HG03066 (cell line): ENCODE data around the gene CYP27B1.
"Not testable (repeated sequence)": the region's sequence is repeated elsewhere in the genome, so short reads cannot be mapped to it uniquely, and the experiment has no call there.

Experiments
- ATAC-seq: cut with Tn5 transposase; IDR thresholded peaks from one replicate; pipeline ENCODE4 v1.9.1; 2021; ENCODE audit warnings: low read depth; ENCODE audit not compliant: unreplicated experiment

Gene CYP27B1

DNA sequence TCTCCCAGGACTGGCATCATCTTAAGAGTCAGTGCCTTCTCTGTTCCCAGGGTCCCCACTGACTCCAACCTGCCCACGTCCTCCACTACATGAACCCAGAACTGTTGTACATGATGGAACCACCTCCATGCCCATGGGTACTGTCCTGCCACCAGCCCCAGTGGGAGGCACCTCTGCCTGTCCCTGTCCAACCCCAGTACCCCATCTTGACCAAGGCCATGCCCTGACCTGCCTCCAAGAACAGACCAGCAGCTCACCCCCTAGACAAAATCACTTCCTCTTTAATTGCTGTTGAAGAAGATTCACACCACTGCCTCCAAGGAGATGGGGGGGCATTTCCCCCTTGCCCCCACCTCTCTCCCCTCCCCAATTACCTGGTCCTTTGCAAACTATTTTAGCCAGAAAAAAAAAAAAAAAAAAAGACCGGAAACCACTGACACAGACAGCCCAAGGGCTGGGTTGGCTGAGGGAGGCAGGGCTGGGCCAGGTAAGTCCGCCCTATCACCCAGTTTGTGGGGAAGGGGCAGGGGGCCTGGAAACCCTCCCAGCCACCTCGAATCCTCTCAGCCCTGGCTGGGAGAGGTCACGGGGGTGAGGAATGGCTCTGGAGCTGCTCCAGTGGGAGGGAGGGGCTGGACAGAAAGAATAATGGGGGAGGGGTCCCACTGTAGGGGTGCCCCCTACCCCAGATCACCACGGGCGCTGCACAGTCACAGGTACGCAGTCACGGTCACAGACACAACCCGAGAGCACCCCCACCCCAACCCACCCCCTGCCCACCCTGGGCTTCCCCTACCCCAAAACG is 41.7 kb downstream of the CYP27B1 start:
- no peak for ATAC-seq

- ATAC-seq: no peak
Observed at GRCh38 chr12:57724003-57724935, 42.6 kb downstream of the CYP27B1 start.

DNA sequence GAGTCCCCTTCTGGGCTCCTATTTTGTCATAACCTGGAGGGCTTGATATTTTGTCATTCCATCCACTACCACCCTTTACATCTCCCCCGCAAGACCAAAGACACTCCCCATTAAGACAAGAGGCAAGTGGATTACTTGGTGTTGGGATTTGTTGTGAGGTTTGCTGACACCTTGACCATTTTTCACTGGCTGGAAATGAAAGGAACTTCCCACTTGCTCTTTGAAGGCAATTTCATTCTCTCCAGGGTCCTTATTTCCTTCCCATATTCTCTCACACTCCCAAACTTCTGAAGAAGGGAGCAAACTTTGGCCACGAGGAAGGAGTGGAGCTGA is 43.3 kb downstream of the CYP27B1 start:
- no peak for ATAC-seq

DNA sequence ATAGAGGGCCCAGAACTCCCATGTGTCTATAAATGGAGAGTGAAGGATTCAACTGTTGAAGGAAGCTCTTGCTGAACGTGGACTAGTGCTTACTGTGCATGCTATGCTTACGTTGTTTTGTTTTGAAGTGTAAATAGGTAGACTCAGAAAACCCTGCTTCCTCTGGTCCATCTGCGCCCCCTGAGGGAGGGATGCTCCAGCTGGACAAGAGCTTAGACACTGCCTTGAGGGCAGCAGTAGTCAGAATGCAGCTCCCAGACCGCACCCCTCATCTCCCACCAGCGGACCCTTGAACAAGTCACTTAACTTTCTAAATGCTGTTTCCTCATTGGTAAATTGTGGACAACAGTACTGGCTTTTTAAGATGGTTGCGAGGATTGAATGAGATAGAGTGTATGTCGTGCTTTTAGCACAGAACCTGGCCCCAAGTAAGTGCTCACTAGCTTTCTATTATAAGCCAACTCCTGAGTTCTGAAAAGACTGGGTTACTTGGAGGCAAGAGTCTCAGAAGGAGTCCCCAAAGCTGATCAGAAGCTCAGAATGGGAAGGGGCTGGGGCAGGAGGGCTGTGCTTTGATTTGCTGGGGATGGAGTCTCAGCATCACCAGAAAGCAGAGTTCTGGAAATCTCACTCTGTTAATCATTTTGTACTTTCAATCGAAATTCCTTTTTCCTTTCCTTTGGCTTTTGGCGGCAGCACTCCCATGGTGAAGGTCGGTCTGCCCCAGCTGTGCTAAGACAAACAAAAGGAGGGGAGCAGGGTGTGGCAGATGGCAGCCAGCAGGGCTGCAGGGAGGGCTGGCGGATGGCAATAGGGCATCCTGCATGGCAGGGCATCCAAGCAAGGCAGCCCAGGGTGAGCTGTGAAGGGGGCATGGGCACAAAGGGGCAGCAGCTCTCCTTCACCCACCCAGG is 43.9 kb downstream of the CYP27B1 start:
- ATAC-seq: no peak

DNA sequence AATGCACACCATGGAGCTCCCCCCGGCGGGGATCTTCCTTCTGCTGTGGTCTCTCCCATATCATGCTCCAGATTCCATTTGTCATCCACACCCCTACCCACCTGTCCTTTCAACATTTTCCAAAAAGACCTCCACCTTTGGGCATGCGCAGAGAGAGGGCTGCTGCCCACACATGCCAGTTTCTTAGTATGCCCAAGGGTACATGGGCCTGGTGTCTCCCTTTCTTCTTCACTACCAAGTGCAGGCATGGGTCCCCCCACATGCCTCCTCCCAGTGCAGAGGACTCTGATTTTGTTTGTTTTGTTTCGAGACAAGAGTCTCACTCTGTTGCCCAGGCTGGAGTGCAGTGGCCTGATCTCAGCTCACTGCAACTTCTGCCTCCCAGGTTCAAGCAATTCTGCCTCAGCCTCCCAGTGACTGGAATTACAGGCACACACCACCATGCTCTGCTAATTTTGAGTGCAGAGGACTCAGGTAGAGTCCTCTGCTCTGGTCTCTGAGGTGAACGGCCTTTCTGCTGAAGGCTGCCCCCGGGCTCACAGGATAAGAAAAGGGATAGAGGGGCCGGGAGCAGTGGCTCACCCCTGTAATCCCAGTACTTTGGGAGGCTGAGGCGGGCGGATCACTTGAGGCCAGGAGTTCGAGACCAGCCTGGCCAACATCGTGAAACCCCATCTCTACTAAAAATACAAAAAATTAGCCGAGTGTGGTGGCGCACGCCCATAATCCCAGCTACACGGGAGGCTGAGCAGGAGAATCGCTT is 44.9 kb downstream of the CYP27B1 start:
- ATAC-seq: not testable (repeated sequence)

DNA sequence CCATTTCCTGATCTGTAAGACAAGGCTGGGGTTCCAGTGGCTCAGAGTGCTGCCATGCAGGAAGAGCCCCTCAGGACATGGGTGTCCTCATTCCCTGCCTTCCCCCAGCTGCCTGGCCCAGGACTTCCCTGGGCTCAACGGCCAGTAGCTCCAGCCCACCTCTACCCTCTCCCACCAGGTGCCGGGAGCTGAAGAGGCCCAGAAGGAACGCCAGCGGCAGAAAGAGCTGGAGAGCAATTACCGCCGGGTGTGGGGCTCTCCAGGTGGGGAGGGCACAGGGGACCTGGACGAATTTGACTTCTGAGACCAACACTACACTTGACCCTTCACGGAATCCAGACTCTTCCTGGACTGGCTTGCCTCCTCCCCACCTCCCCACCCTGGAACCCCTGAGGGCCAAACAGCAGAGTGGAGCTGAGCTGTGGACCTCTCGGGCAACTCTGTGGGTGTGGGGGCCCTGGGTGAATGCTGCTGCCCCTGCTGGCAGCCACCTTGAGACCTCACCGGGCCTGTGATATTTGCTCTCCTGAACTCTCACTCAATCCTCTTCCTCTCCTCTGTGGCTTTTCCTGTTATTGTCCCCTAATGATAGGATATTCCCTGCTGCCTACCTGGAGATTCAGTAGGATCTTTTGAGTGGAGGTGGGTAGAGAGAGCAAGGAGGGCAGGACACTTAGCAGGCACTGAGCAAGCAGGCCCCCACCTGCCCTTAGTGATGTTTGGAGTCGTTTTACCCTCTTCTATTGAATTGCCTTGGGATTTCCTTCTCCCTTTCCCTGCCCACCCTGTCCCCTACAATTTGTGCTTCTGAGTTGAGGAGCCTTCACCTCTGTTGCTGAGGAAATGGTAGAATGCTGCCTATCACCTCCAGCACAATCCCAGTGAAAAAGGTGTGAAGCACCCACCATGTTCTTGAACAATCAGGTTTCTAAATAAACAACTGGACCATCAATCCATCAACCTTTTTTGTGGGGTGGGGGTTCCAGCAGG is 46.0 kb downstream of the CYP27B1 start:
- ATAC-seq: no peak

- ATAC-seq: no peak
Observed at GRCh38 chr12:57719777-57720605, 46.9 kb downstream of the CYP27B1 start.

- ATAC-seq: no peak
Observed at GRCh38 chr12:57718641-57719528, 48.0 kb downstream of the CYP27B1 start.

- ATAC-seq: no peak
Observed at GRCh38 chr12:57717846-57718640, 48.8 kb downstream of the CYP27B1 start.

GRCh38 chr12:57717131-57717530 is 49.7 kb downstream of the CYP27B1 start:
- no peak for ATAC-seq

GRCh38 chr12:57716305-57716704 is 50.6 kb downstream of the CYP27B1 start:
- no peak for ATAC-seq

DNA sequence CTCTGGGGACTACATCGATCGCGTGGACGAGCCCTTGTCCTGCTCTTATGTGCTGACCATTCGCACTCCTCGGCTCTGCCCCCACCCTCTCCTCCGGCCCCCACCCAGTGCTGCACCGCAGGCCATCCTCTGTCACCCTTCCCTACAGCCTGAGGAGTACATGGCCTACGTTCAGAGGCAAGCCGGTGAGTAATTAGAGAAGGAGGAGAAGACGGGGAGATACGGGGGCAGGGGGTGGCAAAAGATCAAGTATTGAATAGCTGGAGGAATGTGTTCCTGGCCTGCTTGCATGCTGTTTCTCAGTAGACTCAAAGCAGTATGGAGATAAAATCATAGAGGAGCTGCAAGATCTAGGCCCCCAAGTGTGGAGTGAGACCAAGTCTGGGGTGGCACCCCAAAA is 51.1 kb downstream of the CYP27B1 start:
- ATAC-seq: no peak

- not testable (repeated sequence) for ATAC-seq
Observed at GRCh38 chr12:57715036-57715748, 51.7 kb downstream of the CYP27B1 start.

- no peak for ATAC-seq
Observed at GRCh38 chr12:57713209-57713608, 53.7 kb downstream of the CYP27B1 start.

GRCh38 chr12:57712701-57713100 is 54.2 kb downstream of the CYP27B1 start:
- ATAC-seq: no peak
